ENCODE measurements around the gene DLX4.

DNA sequence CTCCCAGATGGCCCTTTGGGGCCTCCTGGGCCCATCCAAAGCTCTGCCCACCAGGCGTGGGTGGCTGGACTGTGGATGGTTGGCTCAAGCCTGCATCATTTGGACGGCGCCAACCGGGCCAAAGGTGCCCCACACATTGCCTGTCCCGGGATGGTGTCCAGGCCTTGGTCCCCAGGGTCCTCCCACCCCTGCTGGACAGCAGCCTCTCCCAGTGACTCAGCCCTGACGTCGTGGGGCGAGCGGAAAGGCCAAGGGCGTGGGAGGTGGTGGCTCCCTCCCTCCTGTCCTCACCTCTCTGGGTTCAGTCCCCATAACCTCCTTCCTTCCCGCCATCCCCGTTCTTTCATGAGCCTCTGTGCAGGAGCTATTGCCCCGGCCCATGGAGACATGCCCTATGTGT lies 42.1 kb upstream of the DLX4 start:
- TF ChIP-seq, protein P1, sequence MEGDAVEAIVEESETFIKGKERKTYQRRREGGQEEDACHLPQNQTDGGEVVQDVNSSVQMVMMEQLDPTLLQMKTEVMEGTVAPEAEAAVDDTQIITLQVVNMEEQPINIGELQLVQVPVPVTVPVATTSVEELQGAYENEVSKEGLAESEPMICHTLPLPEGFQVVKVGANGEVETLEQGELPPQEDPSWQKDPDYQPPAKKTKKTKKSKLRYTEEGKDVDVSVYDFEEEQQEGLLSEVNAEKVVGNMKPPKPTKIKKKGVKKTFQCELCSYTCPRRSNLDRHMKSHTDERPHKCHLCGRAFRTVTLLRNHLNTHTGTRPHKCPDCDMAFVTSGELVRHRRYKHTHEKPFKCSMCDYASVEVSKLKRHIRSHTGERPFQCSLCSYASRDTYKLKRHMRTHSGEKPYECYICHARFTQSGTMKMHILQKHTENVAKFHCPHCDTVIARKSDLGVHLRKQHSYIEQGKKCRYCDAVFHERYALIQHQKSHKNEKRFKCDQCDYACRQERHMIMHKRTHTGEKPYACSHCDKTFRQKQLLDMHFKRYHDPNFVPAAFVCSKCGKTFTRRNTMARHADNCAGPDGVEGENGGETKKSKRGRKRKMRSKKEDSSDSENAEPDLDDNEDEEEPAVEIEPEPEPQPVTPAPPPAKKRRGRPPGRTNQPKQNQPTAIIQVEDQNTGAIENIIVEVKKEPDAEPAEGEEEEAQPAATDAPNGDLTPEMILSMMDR (IDR thresholded peaks at IDR 0.05) = no peak
- no peak for TF ChIP-seq POLR2A (IDR thresholded peaks at IDR 0.05)
